B cell (primary cell): ENCODE measurements around the gene PTPRN2. TPM values are rescaled to one million over a fixed set of nuclear protein-coding genes. Genes with fewer than 3 reads are reported as not detected.

Experiments
- ATAC-seq: fragments of 200-7000 bp; cut with Tn5 transposase; one replicate; pipeline ENCODE4 v1.10.0; 2021; ENCODE audit warnings: low read depth, mild to moderate bottlenecking, moderate number of reproducible peaks, moderate library complexity
- CTCF ChIA-PET: fragments of 350-600 bp; sonication (Branson Sonifier 250); formaldehyde crosslinking; loops from one replicate; lab custom pipeline; 2021; ENCODE audit warnings: antibody characterized with exemption, inconsistent platforms; lab: Charles Lee
- POLR2A ChIA-PET: fragments of 350-600 bp; sonication (Branson Sonifier 250); formaldehyde crosslinking; loops from one replicate; lab custom pipeline; 2021; ENCODE audit warnings: antibody characterized with exemption; lab: Charles Lee
- DNase-seq: peaks from one replicate; pipeline ENCODE4 v3.0.0; 2013
- H2AFZ ChIP-seq: 2 replicates; pipeline ENCODE4 v1.6.1; 2012; ENCODE audit warnings: mild to moderate bottlenecking, low read depth, low read length; ENCODE audit not compliant: insufficient read depth, poor library complexity, severe bottlenecking
- H3K27ac ChIP-seq, 2 donors: 1 replicate in 1 of 2; 2 replicates in 1 of 2; pipeline ENCODE4 v1.5.1; 2012 to 2013; ENCODE audit warnings: low read length in 2 of 2, mild to moderate bottlenecking in 2 of 2, moderate library complexity in 1 of 2
- H3K27me3 ChIP-seq, 4 experiments: fragments of 200-600 bp in 1 of 4; sonication (generic) in 1 of 4; replicated peaks in 1 of 4; 1 replicate in 2 of 4; 2 replicates in 2 of 4; pipeline versions ENCODE4 v1.6.1 to v1.7.0; 2013 to 2016; ENCODE audit warnings: low read length in 3 of 4, mild to moderate bottlenecking in 2 of 4, mixed read lengths in 1 of 4, moderate library complexity in 1 of 4; ENCODE audit not compliant: insufficient read depth in 4 of 4, control insufficient read depth in 3 of 4; ENCODE audit errors: control extremely low read depth in 1 of 4
- H3K36me3 ChIP-seq, 2 experiments: replicated peaks in 1 of 2; 1 replicate in 1 of 2; 2 replicates in 1 of 2; pipeline versions ENCODE4 v1.6.1 to v1.7.1; 2013; ENCODE audit warnings: low read length in 1 of 2; ENCODE audit not compliant: insufficient read depth in 2 of 2, control insufficient read depth in 1 of 2; ENCODE audit errors: control extremely low read depth in 1 of 2, extremely low read depth in 1 of 2
- H3K4me1 ChIP-seq, 2 donors: fragments of 200-600 bp in 1 of 2; sonication (generic) in 1 of 2; 1 replicate in 1 of 2; 2 replicates in 1 of 2; pipeline versions ENCODE4 v1.5.1 to v1.6.1; 2013 to 2017; ENCODE audit warnings: low read length in 2 of 2; ENCODE audit not compliant: control insufficient read depth in 2 of 2, insufficient read depth in 2 of 2
- H3K4me2 ChIP-seq: replicated peaks from 2 replicates; pipeline ENCODE3; 2012; ENCODE audit warnings: mild to moderate bottlenecking, low read depth, low read length; ENCODE audit not compliant: poor library complexity, severe bottlenecking
- H3K4me3 ChIP-seq, 5 experiments: fragments of 200-600 bp in 1 of 5; sonication (generic) in 1 of 5; 1 replicate in 3 of 5; 2 replicates in 2 of 5; pipeline versions ENCODE4 v1.5.1 to v1.7.0; 2011 to 2016; ENCODE audit warnings: low read length in 4 of 5, mild to moderate bottlenecking in 4 of 5, low read depth in 2 of 5, control low read depth in 1 of 5, moderate library complexity in 1 of 5; ENCODE audit not compliant: insufficient read depth in 1 of 5; ENCODE audit errors: control extremely low read depth in 1 of 5, extremely low read depth in 1 of 5
- H3K79me2 ChIP-seq: fragments of 200-600 bp; sonication (generic); one replicate; pipeline ENCODE4 v1.6.0; 2016; ENCODE audit warnings: low read length; ENCODE audit not compliant: control insufficient read depth, insufficient read depth
- H3K9ac ChIP-seq: fragments of 200-600 bp; sonication (generic); 2 replicates; pipeline ENCODE4 v1.6.1; 2017; ENCODE audit warnings: mild to moderate bottlenecking, low read length, moderate library complexity
- H3K9me3 ChIP-seq, 3 donors: one replicate each; pipeline versions ENCODE4 v1.6.1 to v1.7.1; 2013; ENCODE audit warnings: low read length in 2 of 3; ENCODE audit not compliant: control insufficient read depth in 2 of 3, insufficient read depth in 1 of 3; ENCODE audit errors: control extremely low read depth in 1 of 3
- H4K20me1 ChIP-seq: 2 replicates; pipeline ENCODE4 v1.6.0; 2012; ENCODE audit warnings: mild to moderate bottlenecking, low read length; ENCODE audit not compliant: insufficient read depth, control insufficient read depth, poor library complexity, severe bottlenecking
- H3K27ac Mint-ChIP-seq: one replicate; pipeline ENCODE4 v1.8.0; 2021; ENCODE audit warnings: mixed read lengths
- H3K27me3 Mint-ChIP-seq: one replicate; pipeline ENCODE4 v1.8.0; 2021; ENCODE audit warnings: mixed read lengths
- H3K4me1 Mint-ChIP-seq: one replicate; pipeline ENCODE4 v1.8.0; 2021; ENCODE audit warnings: mixed read lengths
- H3K4me3 Mint-ChIP-seq: one replicate; pipeline ENCODE4 v1.8.0; 2021; ENCODE audit warnings: mixed read lengths
- H3K9me3 Mint-ChIP-seq: one replicate; pipeline ENCODE4 v1.8.0; 2022; ENCODE audit warnings: mixed read lengths; ENCODE audit not compliant: insufficient read depth
- EZH2 ChIP-seq: IDR thresholded peaks from 2 replicates; pipeline ENCODE4 v1.6.1; 2012; ENCODE audit warnings: borderline replicate concordance, low read depth, mild to moderate bottlenecking, moderate library complexity, low read length; ENCODE audit not compliant: insufficient read depth, poor library complexity, severe bottlenecking
- WGBS: methylation state at CpG from one replicate; pipeline ENCODE4 v1.1.5; 2013; ENCODE audit warnings: missing lambda C conversion rate; ENCODE audit not compliant: insufficient coverage; 5-methylcytosine and 5-hydroxymethylcytosine counted together
- intact Hi-C: fragments of 100-400 bp; cut with micrococcal nuclease; formaldehyde crosslinking; loops from one replicate; pipeline ENCODE4 v1.10.0; 2022
- polyA plus RNA-seq: library from polyadenylated mRNA; depleted of rRNA; stranded (reverse); fragments of >200 nt; gene quantifications from 2 replicates; pipeline ENCODE4 v1.2.3, GENCODE V29; 2012
- total RNA-seq, 2 donors: library from RNA; stranded (reverse); fragments of 120-200 nt in 1 of 2; gene quantifications; 1 replicate in 1 of 2; 2 replicates in 1 of 2; pipeline versions ENCODE4 v1.2.3 to v1.2.4, GENCODE V29; 2013 to 2022
- TF ChIP-seq, protein P1 (sequence below): fragments of 200-600 bp; IDR thresholded peaks from one replicate; pipeline ENCODE4 v1.8.0; 2022; ENCODE audit warnings: antibody characterized with exemption, mild to moderate bottlenecking

Gene PTPRN2
- total and polyA plus RNA-seq, 2 donors (not counting 1 experiment from before 2014, with no cell fraction given) = 2.0 to 5.0 TPM

DNA sequence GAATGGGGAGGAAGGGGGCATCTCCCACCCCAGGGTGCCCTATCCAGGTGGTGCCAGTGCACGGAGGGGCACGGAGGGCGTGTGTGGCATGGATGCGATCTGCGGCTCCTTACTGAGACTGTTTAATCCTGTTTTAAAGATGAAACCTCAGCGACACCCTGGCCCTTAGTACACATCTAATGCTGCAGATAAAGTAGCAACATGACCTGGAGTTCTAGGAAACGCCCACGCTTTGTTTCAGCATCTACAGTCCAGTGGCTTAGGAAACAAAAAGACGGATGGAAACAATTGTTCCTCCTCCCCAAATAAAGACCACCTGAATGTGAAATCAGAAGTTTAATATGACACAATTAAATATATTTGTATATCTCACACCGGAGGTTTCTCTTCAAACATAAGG, 1048.9 kb downstream of the PTPRN2 start:
- POLR2A ChIA-PET = no interaction called here
- Mint-ChIP-seq H3K4me3 (no peak overlapping the region), H3K4me1 (no peaks in the 10 kb centered on the region), H3K9me3 (no peaks in the 10 kb centered on the region), H3K27ac (no peak overlapping the region), H3K27me3 (peaks cover 3% of the 10 kb centered on the region)
- no peak overlapping the region for H3K27ac ChIP-seq
- H3K36me3 ChIP-seq = no peaks in the 10 kb centered on the region
- intact Hi-C loops = no loop called here
- no peak overlapping the region for H3K9ac ChIP-seq
- no peaks in the 10 kb centered on the region for H4K20me1 ChIP-seq
- peaks cover 0 to 11% (median 0%) of the 10 kb centered on the region in 3 donors for H3K9me3 ChIP-seq
- ATAC-seq = no peak
- no peak overlapping the region for H3K4me2 ChIP-seq
- H3K4me3 ChIP-seq = no peak overlapping the region
- CTCF ChIA-PET = no interaction called here
- WGBS = 90% methylated on average over 3 of the region's 10 CpGs
- no peaks in the 10 kb centered on the region for H3K79me2 ChIP-seq
- no peak for TF ChIP-seq EZH2
- TF ChIP-seq, protein P1, sequence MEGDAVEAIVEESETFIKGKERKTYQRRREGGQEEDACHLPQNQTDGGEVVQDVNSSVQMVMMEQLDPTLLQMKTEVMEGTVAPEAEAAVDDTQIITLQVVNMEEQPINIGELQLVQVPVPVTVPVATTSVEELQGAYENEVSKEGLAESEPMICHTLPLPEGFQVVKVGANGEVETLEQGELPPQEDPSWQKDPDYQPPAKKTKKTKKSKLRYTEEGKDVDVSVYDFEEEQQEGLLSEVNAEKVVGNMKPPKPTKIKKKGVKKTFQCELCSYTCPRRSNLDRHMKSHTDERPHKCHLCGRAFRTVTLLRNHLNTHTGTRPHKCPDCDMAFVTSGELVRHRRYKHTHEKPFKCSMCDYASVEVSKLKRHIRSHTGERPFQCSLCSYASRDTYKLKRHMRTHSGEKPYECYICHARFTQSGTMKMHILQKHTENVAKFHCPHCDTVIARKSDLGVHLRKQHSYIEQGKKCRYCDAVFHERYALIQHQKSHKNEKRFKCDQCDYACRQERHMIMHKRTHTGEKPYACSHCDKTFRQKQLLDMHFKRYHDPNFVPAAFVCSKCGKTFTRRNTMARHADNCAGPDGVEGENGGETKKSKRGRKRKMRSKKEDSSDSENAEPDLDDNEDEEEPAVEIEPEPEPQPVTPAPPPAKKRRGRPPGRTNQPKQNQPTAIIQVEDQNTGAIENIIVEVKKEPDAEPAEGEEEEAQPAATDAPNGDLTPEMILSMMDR = no peak
- H2AFZ ChIP-seq = no peak overlapping the region
- no peak for DNase-seq
- no peaks in the 10 kb centered on the region for H3K27me3 ChIP-seq
- no peaks in the 10 kb centered on the region for H3K4me1 ChIP-seq

DNA sequence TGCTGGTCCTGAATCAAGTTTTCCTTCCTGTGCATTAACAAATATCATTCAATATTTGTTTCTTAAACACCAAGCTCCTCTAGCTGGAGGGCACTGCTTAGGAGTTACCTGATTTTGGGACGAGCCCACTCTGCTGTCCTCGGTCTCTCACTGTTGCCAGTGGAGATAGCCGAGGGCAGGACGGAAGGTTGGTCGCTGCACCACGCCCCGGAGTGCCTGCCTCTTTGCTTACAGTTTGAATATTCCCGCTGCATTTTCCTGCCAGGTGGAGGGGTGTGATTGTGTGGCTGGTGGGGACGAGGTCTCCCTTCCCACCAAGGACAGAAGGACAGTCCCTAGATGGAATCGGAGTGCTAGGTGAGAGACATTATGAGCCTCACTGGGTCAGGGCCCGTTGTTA, 1049.3 kb downstream of the PTPRN2 start:
- Histone ChIP-seq H3K36me3 (no peaks in the 10 kb centered on the region), H3K27me3 (no peaks in the 10 kb centered on the region), H3K27ac (no peak overlapping the region), H2AFZ (no peak overlapping the region), H3K9ac (no peak overlapping the region), H3K4me1 (no peaks in the 10 kb centered on the region), H4K20me1 (no peaks in the 10 kb centered on the region), H3K9me3 (peaks cover 0 to 15% (median 0%) of the 10 kb centered on the region in 3 donors), H3K4me2 (no peak overlapping the region), H3K79me2 (no peaks in the 10 kb centered on the region), H3K4me3 (no peak overlapping the region)
- TF ChIP-seq, protein P1 = no peak
- TF ChIP-seq EZH2 = no peak
- H3K9me3 Mint-ChIP-seq = peaks cover 2% of the 10 kb centered on the region
- peaks cover 3% of the 10 kb centered on the region for H3K27me3 Mint-ChIP-seq
- no peaks in the 10 kb centered on the region for H3K4me1 Mint-ChIP-seq
- 89% methylated on average over 10 of the region's 11 CpGs for WGBS
- ATAC-seq (no peak), DNase-seq (no peak)
- no peak overlapping the region for H3K27ac Mint-ChIP-seq
- intact Hi-C loops = no loop called here
- POLR2A ChIA-PET = no interaction called here
- CTCF ChIA-PET = no interaction called here
- H3K4me3 Mint-ChIP-seq = no peak overlapping the region
